ENCODE results near the gene HIPK4.

- TF ChIP-seq, protein P1, sequence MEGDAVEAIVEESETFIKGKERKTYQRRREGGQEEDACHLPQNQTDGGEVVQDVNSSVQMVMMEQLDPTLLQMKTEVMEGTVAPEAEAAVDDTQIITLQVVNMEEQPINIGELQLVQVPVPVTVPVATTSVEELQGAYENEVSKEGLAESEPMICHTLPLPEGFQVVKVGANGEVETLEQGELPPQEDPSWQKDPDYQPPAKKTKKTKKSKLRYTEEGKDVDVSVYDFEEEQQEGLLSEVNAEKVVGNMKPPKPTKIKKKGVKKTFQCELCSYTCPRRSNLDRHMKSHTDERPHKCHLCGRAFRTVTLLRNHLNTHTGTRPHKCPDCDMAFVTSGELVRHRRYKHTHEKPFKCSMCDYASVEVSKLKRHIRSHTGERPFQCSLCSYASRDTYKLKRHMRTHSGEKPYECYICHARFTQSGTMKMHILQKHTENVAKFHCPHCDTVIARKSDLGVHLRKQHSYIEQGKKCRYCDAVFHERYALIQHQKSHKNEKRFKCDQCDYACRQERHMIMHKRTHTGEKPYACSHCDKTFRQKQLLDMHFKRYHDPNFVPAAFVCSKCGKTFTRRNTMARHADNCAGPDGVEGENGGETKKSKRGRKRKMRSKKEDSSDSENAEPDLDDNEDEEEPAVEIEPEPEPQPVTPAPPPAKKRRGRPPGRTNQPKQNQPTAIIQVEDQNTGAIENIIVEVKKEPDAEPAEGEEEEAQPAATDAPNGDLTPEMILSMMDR (IDR thresholded peaks at IDR 0.05), result no peak
- TF ChIP-seq POLR2AphosphoS5 (IDR thresholded peaks at IDR 0.05), result no peak
- TF ChIP-seq POLR2A (IDR thresholded peaks at IDR 0.05), result no peak
These were observed 29.2 kb downstream of the HIPK4 start for GRCh38 chr19:40360708-40361241.
